ENCODE results near the gene SLC12A3.

Gene SLC12A3, protein sequence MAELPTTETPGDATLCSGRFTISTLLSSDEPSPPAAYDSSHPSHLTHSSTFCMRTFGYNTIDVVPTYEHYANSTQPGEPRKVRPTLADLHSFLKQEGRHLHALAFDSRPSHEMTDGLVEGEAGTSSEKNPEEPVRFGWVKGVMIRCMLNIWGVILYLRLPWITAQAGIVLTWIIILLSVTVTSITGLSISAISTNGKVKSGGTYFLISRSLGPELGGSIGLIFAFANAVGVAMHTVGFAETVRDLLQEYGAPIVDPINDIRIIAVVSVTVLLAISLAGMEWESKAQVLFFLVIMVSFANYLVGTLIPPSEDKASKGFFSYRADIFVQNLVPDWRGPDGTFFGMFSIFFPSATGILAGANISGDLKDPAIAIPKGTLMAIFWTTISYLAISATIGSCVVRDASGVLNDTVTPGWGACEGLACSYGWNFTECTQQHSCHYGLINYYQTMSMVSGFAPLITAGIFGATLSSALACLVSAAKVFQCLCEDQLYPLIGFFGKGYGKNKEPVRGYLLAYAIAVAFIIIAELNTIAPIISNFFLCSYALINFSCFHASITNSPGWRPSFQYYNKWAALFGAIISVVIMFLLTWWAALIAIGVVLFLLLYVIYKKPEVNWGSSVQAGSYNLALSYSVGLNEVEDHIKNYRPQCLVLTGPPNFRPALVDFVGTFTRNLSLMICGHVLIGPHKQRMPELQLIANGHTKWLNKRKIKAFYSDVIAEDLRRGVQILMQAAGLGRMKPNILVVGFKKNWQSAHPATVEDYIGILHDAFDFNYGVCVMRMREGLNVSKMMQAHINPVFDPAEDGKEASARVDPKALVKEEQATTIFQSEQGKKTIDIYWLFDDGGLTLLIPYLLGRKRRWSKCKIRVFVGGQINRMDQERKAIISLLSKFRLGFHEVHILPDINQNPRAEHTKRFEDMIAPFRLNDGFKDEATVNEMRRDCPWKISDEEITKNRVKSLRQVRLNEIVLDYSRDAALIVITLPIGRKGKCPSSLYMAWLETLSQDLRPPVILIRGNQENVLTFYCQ

DNA sequence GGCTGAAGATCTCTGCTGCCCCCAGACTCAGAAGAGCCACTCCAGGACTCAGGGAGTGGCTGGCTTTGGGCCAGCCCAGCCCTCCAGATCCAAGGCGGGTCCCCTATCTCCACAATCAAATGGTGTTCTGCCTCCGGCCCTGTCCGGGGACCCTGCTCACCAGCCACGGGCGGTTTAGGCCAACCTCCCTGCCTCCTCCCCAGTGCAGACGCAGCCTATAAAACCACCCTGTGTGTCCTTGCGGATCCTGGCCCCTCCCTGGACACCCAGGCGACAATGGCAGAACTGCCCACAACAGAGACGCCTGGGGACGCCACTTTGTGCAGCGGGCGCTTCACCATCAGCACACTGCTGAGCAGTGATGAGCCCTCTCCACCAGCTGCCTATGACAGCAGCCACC is at the start of gene SLC12A3:
Gene SLC12A3 (plus strand): TSS at position 248 of the 400 bp plus-strand sequence. CDS start 29 bp downstream, at position 277.
- DNase-seq (ENCODE audit: low read depth in 3 of 3): no peak

- DNase-seq (ENCODE audit: low read depth in 3 of 3): no peak
Measured at GRCh38 chr16:56815721-56816120, 49.3 kb upstream of the SLC12A3 start.

DNA sequence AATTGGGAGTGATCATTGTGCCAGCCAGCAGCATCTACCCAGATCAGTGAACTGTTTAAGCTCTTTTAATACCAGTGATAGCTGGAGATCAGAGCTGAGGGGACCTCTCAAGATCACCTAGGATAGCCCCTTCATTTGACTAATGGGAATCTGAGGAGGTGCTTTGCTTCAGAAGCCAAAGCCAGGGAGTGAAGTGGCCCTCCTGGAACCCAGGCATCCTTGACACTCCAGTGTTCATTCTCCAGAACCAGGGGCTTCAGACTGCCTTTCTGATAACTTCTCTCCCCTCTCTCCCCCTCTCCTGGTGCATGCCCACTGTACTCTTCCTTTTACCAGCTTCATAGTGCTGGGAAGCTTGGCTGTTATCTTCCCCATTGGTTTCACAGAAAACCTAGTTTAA is 48.0 kb upstream of the SLC12A3 start:
- DNase-seq (ENCODE audit: low read depth in 3 of 3): no peak

GRCh38 chr16:56817938-56818337 is 47.1 kb upstream of the SLC12A3 start:
- DNase-seq (ENCODE audit: low read depth in 3 of 3): no peak

- DNase-seq (ENCODE audit: low read depth in 3 of 3): no peak
Measured at GRCh38 chr16:56823081-56823733, 41.8 kb upstream of the SLC12A3 start.

GRCh38 chr16:56824331-56824730 is 40.7 kb upstream of the SLC12A3 start:
- no peak for DNase-seq (ENCODE audit: low read depth in 3 of 3)

DNA sequence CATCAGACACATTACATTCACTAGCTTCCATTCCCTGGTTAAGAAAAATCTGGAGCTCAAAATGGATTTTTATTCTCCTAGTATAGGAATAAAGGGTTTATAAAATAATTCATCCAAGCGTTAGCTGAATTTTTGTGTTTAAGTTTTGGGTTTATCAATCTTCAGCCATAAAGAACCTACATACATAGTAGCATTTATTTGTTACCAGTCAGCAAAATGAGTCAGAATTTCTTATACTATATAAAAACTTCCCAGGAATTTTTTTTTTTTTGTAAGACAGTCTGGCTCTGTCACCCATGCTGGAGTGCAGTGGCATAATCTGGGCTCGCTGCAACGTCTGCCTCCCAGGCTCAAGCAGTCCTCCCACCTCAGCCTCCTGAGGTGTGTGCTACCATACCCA is 40.2 kb upstream of the SLC12A3 start:
- no peak for DNase-seq (ENCODE audit: low read depth in 3 of 3)

GRCh38 chr16:56825826-56826225 is 39.2 kb upstream of the SLC12A3 start:
- DNase-seq (ENCODE audit: low read depth in 3 of 3): no peak

GRCh38 chr16:56828647-56829046 is 36.4 kb upstream of the SLC12A3 start:
- DNase-seq (ENCODE audit: low read depth in 3 of 3): no peak

GRCh38 chr16:56830669-56831068 is 34.3 kb upstream of the SLC12A3 start:
- DNase-seq (ENCODE audit: low read depth in 3 of 3): no peak

- DNase-seq (ENCODE audit: low read depth in 3 of 3): no peak
Measured at GRCh38 chr16:56832768-56833167, 32.2 kb upstream of the SLC12A3 start.

DNA sequence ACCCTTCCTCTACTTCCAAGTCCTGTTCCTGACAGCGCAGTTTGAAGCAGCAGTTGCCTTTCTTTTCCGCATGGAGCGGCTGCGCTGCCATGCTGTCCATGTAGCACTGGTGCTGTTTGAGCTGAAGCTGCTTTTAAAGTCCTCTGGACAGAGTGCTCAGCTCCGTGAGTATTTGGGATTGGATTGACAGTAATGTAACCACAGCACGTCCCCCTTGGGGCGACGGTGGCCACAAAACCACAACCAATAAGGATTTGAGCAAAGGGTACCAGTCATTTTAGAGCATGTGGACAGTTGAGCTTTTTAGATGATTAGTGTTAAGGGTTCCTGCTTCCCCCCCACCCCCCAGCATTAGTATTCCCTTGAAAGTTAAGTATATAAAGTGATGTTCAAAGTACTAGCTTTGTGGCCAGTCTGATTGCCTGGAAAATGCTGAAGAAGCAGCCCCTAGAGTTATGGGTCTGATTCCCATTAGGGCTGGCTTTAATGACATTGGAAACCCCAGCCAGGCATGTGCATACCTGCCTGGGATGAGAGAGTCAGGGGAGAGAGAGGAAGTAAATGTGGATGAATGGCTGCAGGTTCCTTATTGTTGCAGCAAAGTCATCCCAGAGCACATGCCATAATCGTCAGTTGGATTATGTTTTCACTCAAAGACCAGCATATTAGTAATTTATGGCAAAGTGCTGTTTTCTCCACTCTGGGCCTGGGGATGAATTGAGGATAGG is 31.6 kb upstream of the SLC12A3 start:
- DNase-seq (ENCODE audit: low read depth in 3 of 3): no peak

- DNase-seq (ENCODE audit: low read depth in 3 of 3): no peak
Measured at GRCh38 chr16:56835320-56835719, 29.7 kb upstream of the SLC12A3 start.

DNA sequence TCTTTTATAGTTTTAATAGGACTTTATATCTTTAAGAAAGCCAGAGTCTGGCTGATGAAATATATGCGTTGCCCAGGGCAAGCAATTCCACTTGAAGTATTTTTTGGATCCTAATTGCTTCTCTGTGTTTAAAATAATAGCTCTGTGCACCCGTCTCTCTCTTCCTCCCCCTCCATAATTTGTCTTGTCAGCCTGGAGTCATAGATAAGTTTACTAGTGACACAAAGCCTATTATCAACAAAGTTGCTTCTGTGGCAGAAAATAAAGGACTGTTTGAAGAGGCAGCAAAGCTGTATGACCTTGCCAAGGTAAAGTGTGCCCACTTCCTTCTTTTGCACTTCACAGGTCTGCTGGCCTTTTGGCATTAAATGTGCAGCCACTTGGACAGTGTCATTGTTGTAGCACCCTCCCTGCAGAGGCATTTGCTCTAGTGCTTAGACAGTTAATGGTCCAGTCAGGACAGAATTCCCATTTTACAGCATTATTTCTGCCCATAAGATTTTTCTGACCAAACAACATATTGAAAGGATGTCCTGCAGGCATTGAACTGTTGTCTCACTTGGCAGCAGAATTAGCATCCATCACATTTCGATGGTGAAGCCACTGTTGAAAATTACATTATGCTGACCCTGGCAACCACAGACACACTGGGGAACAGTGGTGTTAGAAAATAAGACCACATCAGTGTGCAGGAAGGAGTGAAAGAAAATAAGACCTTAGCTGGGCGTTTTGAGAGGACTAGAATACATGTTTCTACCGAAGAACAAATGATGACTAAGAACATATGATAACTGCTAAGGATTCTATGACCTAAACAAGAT is 28.4 kb upstream of the SLC12A3 start:
- DNase-seq (ENCODE audit: low read depth in 3 of 3): no peak

GRCh38 chr16:56838622-56839337 is 26.2 kb upstream of the SLC12A3 start:
- no peak for DNase-seq (ENCODE audit: low read depth in 3 of 3)

GRCh38 chr16:56841233-56841632 is 23.8 kb upstream of the SLC12A3 start:
- DNase-seq (ENCODE audit: low read depth in 3 of 3): no peak

DNA sequence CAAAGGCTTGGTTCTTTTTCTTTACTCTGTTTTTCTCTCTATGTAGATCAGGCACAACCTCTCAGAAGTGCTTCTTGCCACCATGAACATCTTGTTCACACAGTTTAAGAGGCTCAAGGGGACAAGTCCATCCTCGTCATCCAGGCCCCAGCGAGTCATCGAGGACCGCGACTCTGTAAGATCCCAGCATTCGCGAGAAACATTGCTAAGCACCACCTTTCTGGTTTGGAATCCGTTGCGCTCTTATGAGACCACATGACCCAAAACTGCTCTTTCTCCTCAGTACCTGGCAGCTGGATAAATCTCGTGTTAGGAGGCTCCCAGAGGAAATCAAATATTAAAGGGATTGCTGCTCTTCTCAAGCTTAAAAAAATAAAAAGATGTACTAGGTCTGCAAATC is 23.3 kb upstream of the SLC12A3 start:
- DNase-seq (ENCODE audit: low read depth in 3 of 3): no peak

DNA sequence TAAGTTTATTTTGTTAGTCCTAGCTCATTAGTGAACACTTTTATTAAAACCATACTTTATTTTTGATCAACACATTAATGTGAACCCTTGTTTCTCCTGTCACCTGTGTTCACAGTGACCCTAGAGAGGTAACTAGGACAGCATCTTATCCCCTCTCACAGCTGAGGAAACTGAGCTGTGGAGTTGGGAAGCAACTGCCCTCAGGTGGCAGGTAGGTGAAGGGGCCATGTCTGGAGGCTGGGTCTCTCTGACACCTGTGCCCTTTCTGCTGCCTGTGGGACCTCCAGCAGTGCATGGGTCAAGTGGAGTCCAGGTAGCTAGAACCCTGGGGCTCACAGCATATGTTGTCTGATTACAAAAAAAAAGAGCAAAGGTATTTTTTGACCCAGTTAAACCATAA is 22.9 kb upstream of the SLC12A3 start:
- DNase-seq (ENCODE audit: low read depth in 3 of 3): no peak

DNA sequence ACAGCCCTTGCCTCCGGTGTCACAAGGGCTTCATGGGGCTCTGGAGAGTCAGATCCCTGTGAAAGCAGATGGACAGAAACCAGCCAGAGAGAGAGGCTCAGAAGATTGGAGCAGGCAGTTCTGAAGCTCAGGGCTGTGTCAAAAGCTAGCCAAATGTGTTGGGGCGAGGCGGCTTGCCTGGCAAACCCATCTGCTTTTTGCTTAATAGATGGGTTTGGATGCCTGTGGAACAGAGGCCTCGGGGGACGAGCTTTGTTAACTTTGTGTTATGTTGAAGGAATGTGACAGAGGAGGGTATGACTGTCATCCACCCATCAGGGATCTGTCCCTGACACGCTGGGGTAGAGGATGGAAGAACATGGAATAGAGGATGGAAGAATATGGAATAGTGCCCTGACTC is 21.0 kb upstream of the SLC12A3 start:
- DNase-seq (ENCODE audit: low read depth in 3 of 3): no peak

Measured in stimulated activated CD4-positive, alpha-beta T cell treated with anti-CD3 and anti-CD28 coated beads, TNF-alpha, amount 100 ng/mL, for 48 hours (primary cell).